ENCODE data around the gene RNF20. TPM values are rescaled to one million over a fixed set of nuclear protein-coding genes. Genes with fewer than 3 reads are reported as not detected.
A peak's percentile ranks its signal among the peaks of the same experiment; 100 is the strongest.

The RNF20 gene
- total RNA-seq, 1 experiment from 2014 or later, result 58.4 TPM

DNA sequence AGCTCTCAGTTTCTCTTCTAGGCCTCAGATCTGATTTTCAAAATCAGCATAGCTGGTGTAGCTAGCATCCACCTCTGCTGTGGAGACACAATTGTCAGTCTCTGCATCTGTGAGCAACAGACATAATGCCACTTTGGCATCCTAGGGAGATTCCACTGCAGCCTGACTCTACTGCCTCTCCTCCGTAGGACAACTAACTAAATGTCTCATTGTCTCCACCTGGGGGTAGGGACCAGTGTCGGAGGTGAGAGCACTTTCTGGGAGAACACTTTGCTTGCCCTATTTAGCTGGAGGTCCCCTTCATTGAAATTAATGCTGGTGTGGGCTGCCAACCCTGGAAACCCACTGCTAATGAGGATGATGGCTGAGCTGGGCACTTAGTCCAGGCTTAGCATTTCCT, 59.7 kb downstream of the RNF20 start:
- DNase-seq (ENCODE audit: low spot score), result no peak
- Histone ChIP-seq H3K4me3 (ENCODE audit: low read depth, low read length, poor library complexity, severe bottlenecking) (no peak overlapping the region), H3K27ac (ENCODE audit: low read depth, low read length, poor library complexity, severe bottlenecking) (no peak overlapping the region), H3K27me3 (replicated peaks; ENCODE audit: insufficient read depth, low read depth, low read length, poor library complexity) (no peaks in the 10 kb centered on the region), H3K4me1 (ENCODE audit: insufficient read depth, low read length, poor library complexity, severe bottlenecking) (no peaks in the 10 kb centered on the region), H3K36me3 (ENCODE audit: insufficient read depth, low read length, poor library complexity, severe bottlenecking) (no peaks in the 10 kb centered on the region), H3K9me3 (ENCODE audit: low read depth, low read length, poor library complexity, severe bottlenecking) (no peaks in the 10 kb centered on the region)
- ChIA-PET POLR2A (ENCODE audit: low non-redundant PET) (no interaction called here), CTCF (no interaction called here)
- BruUV-seq (replicated peaks), result no TSS peak
- intact Hi-C loops (cut with micrococcal nuclease; ENCODE audit: unreplicated experiment), result no loop called here
- TF ChIP-seq EZH2 (IDR thresholded peaks at IDR 0.05; ENCODE audit: borderline replicate concordance, low read depth, low read length, poor library complexity, severe bottlenecking), result no peak
- TF ChIP-seq, protein P1, sequence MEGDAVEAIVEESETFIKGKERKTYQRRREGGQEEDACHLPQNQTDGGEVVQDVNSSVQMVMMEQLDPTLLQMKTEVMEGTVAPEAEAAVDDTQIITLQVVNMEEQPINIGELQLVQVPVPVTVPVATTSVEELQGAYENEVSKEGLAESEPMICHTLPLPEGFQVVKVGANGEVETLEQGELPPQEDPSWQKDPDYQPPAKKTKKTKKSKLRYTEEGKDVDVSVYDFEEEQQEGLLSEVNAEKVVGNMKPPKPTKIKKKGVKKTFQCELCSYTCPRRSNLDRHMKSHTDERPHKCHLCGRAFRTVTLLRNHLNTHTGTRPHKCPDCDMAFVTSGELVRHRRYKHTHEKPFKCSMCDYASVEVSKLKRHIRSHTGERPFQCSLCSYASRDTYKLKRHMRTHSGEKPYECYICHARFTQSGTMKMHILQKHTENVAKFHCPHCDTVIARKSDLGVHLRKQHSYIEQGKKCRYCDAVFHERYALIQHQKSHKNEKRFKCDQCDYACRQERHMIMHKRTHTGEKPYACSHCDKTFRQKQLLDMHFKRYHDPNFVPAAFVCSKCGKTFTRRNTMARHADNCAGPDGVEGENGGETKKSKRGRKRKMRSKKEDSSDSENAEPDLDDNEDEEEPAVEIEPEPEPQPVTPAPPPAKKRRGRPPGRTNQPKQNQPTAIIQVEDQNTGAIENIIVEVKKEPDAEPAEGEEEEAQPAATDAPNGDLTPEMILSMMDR (conservative IDR thresholded peaks at IDR 0.05; ENCODE audit: low read depth, low read length), result no peak

DNA sequence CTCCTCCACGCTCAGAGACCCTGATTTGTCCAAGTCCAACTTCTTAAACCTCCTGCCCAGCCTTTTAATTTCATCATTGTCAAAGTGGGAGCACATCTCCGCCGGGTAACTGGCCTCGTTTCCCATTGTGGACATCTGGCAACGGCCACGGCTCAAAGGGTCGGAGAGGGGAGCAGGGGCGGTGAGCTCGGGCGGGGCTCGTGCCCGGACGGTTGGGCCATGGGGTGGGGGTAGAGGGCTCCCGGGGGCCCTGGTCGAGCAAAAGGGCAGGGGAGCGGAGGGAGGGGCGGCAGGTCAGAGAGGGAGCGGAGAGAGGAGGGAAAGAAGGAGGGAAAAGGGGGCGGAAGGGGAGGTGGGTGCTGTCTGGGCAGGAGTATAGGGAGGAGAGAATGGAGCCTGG, 61.1 kb downstream of the RNF20 start, which contains the start of gene PPP3R2:
Gene PPP3R2, minus strand, starts transcription at position 174 of the 400 bp plus-strand sequence. Its CDS starts 48 bp downstream, at position 126.
- H3K9me3 ChIP-seq (ENCODE audit: low read depth, low read length, poor library complexity, severe bottlenecking), result no peaks in the 10 kb centered on the region
- TF ChIP-seq, protein P1 (conservative IDR thresholded peaks at IDR 0.05; ENCODE audit: low read depth, low read length), result no peak
- no peak for TF ChIP-seq EZH2 (IDR thresholded peaks at IDR 0.05; ENCODE audit: borderline replicate concordance, low read depth, low read length, poor library complexity, severe bottlenecking)
- ChIA-PET POLR2A (ENCODE audit: low non-redundant PET) (no interaction called here), CTCF (no interaction called here)
- H3K4me1 ChIP-seq (ENCODE audit: insufficient read depth, low read length, poor library complexity, severe bottlenecking), result no peaks in the 10 kb centered on the region
- no peaks in the 10 kb centered on the region for H3K27me3 ChIP-seq (replicated peaks; ENCODE audit: insufficient read depth, low read depth, low read length, poor library complexity)
- intact Hi-C loops (cut with micrococcal nuclease; ENCODE audit: unreplicated experiment), result no loop called here
- no peak within 1 kb of the TSS for H3K27ac ChIP-seq (ENCODE audit: low read depth, low read length, poor library complexity, severe bottlenecking)
- H3K36me3 ChIP-seq (ENCODE audit: insufficient read depth, low read length, poor library complexity, severe bottlenecking), result no peaks in the 10 kb centered on the region
- no TSS peak for BruUV-seq (replicated peaks)
- no peak within 1 kb of the TSS for H3K4me3 ChIP-seq (ENCODE audit: low read depth, low read length, poor library complexity, severe bottlenecking)
- DNase-seq (ENCODE audit: low spot score), result no peak

DNA sequence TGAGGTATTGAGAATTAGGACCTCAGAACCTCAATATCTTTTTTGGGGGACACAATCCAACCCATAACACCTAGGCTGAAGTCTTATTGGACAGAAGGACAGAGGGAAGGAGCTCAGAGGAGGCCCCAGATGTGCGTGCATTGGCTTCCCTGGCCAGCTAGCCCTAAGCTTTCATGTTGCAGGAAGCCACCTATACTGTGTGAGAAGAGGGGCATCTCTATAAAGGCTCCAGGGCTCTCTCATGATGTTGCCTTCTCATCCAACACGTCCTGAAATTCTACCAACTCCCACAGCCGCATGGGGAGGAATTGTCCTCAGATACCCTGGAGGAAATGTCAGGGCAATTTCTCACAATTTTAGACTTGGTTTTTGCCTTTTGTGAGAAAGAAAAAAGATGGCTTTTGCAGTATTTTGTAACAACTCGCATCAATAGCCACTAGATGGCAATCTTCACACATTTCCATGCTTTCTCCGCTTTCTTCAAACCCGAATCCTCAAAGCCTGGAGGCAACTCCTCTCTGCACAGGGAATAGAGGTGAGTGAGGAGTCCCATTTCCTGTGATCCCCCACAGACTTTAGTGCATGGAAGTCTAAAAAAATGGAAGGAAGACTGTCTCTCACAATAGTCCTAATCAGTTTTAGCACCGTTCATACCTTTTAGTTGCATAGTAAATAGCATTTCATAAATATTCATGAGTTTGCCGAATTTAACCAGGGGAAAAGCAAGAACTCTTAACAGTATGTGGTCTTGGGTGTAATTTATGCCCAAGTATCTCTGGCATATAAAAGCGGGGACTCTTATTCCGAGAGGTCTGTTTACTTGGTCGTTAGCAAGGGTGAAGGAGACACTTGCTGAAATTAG, 68.5 kb downstream of the RNF20 start:
- DNase-seq (ENCODE audit: low spot score), result peak; percentile 77
- H3K9me3 ChIP-seq (ENCODE audit: low read depth, low read length, poor library complexity, severe bottlenecking), result no peaks in the 10 kb centered on the region
- POLR2A ChIA-PET (ENCODE audit: low non-redundant PET), result no interaction called here
- no TSS peak for BruUV-seq (replicated peaks)
- peaks cover 7% of the 10 kb centered on the region for H3K27me3 ChIP-seq (replicated peaks; ENCODE audit: insufficient read depth, low read depth, low read length, poor library complexity)
- no peak for TF ChIP-seq EZH2 (IDR thresholded peaks at IDR 0.05; ENCODE audit: borderline replicate concordance, low read depth, low read length, poor library complexity, severe bottlenecking)
- TF ChIP-seq, protein P1 (conservative IDR thresholded peaks at IDR 0.05; ENCODE audit: low read depth, low read length), result peak; percentile 72
- intact Hi-C loops (cut with micrococcal nuclease; ENCODE audit: unreplicated experiment), result loop anchor here (10.0 kb wide), 1 partner anchor 373 kb away; no protein-coding TSS in a partner anchor
- H3K36me3 ChIP-seq (ENCODE audit: insufficient read depth, low read length, poor library complexity, severe bottlenecking), result no peaks in the 10 kb centered on the region
- no peak overlapping the region for H3K27ac ChIP-seq (ENCODE audit: low read depth, low read length, poor library complexity, severe bottlenecking)
- no peak overlapping the region for H3K4me3 ChIP-seq (ENCODE audit: low read depth, low read length, poor library complexity, severe bottlenecking)
- no peaks in the 10 kb centered on the region for H3K4me1 ChIP-seq (ENCODE audit: insufficient read depth, low read length, poor library complexity, severe bottlenecking)
- CTCF ChIA-PET, result no interaction called here

Measured in A673 (cell line).